Gastrocnemius medialis (tissue), 4 donors: ENCODE measurements around the gene TIGAR.

Source experiments
- POLR2A ChIP-seq, 2 donors: fragments of 450-650 bp; IDR thresholded peaks; one replicate each; pipeline ENCODE4 v1.6.1; 2017; ENCODE audit warnings: antibody characterized with exemption in 2 of 2, mild to moderate bottlenecking in 2 of 2, moderate library complexity in 2 of 2
- TF ChIP-seq, protein P1 (sequence below), 5 experiments: fragments of 450-650 bp in 3 of 5; fragments of 200-600 bp in 2 of 5; sonication (generic) in 2 of 5; IDR thresholded peaks in 4 of 5; conservative IDR thresholded peaks in 1 of 5; 1 replicate in 4 of 5; 2 replicates in 1 of 5; pipeline ENCODE4 v1.5.1; 2016 to 2019; ENCODE audit warnings: antibody characterized with exemption in 5 of 5, mild to moderate bottlenecking in 3 of 5, moderate library complexity in 3 of 5

DNA sequence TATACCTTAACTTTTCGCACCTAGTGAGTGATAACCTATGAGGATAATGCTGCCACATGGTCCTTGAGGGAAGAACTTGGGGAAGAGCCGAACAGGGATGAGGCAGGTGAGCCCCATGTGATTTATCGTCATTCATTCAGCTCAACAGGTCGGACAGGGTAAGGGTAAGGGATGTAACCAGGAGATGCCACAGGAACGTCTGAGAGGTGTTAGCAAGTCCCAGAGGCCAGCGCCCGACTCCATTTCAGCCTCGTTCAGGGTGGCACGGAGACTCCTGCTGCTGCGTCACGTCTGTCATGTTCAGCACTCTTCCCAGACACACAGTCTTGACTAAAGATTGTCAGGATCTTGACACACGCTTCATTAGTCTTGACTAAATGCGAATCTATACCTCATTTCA, 23.4 kb upstream of the TIGAR start:
- TF ChIP-seq, protein P1, sequence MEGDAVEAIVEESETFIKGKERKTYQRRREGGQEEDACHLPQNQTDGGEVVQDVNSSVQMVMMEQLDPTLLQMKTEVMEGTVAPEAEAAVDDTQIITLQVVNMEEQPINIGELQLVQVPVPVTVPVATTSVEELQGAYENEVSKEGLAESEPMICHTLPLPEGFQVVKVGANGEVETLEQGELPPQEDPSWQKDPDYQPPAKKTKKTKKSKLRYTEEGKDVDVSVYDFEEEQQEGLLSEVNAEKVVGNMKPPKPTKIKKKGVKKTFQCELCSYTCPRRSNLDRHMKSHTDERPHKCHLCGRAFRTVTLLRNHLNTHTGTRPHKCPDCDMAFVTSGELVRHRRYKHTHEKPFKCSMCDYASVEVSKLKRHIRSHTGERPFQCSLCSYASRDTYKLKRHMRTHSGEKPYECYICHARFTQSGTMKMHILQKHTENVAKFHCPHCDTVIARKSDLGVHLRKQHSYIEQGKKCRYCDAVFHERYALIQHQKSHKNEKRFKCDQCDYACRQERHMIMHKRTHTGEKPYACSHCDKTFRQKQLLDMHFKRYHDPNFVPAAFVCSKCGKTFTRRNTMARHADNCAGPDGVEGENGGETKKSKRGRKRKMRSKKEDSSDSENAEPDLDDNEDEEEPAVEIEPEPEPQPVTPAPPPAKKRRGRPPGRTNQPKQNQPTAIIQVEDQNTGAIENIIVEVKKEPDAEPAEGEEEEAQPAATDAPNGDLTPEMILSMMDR (IDR thresholded peaks at IDR 0.05 in 4 of 5, conservative IDR thresholded peaks at IDR 0.05 in 1 of 5), result no peak
- TF ChIP-seq POLR2A (IDR thresholded peaks at IDR 0.05), result no peak
